Lower leg skin (tissue), 3 donors: ENCODE measurements around the gene BCL11A.

ENCODE experiments used
- POLR2A ChIP-seq, 2 donors: fragments of 450-650 bp; IDR thresholded peaks; one replicate each; pipeline ENCODE4 v1.6.1; 2016 to 2017; ENCODE audit warnings: antibody characterized with exemption in 2 of 2, mild to moderate bottlenecking in 1 of 2, moderate library complexity in 1 of 2
- TF ChIP-seq, protein P1 (sequence below), 3 donors: fragments of 450-650 bp; IDR thresholded peaks; one replicate each; pipeline ENCODE4 v1.5.1; 2016; ENCODE audit warnings: antibody characterized with exemption in 3 of 3, mild to moderate bottlenecking in 3 of 3, moderate library complexity in 2 of 3

- TF ChIP-seq, protein P1, sequence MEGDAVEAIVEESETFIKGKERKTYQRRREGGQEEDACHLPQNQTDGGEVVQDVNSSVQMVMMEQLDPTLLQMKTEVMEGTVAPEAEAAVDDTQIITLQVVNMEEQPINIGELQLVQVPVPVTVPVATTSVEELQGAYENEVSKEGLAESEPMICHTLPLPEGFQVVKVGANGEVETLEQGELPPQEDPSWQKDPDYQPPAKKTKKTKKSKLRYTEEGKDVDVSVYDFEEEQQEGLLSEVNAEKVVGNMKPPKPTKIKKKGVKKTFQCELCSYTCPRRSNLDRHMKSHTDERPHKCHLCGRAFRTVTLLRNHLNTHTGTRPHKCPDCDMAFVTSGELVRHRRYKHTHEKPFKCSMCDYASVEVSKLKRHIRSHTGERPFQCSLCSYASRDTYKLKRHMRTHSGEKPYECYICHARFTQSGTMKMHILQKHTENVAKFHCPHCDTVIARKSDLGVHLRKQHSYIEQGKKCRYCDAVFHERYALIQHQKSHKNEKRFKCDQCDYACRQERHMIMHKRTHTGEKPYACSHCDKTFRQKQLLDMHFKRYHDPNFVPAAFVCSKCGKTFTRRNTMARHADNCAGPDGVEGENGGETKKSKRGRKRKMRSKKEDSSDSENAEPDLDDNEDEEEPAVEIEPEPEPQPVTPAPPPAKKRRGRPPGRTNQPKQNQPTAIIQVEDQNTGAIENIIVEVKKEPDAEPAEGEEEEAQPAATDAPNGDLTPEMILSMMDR (IDR thresholded peaks at IDR 0.05), result no peak
- no peak for TF ChIP-seq POLR2A (IDR thresholded peaks at IDR 0.05)
These were observed 130.5 kb downstream of the BCL11A start for GRCh38 chr2:60422826-60423483.
